Thoracic aorta (tissue), 2 donors: Measurements from ENCODE around the gene ACTA1. TPM values are rescaled to one million over a fixed set of nuclear protein-coding genes. Genes with fewer than 3 reads are reported as not detected.

Experiments used
- ATAC-seq: fragments of 150-250 bp; one replicate; pipeline ENCODE4 v1.8.0; 2017; ENCODE audit warnings: low read depth; ENCODE audit not compliant: insufficient number of reproducible peaks, low FRiP score
- DNase-seq: peaks from one replicate; pipeline ENCODE4 v3.0.0-alpha.2; 2020; ENCODE audit warnings: low spot score
- H3K27ac ChIP-seq, 2 donors: fragments of 200-600 bp; sonication (generic); 1 replicate in 1 of 2; 2 replicates in 1 of 2; pipeline ENCODE4 v1.5.1; 2016; ENCODE audit warnings: mild to moderate bottlenecking in 2 of 2, moderate library complexity in 2 of 2
- H3K27me3 ChIP-seq: fragments of 200-600 bp; sonication (generic); replicated peaks from 2 replicates; pipeline ENCODE4 v1.6.0; 2016; ENCODE audit warnings: mild to moderate bottlenecking; ENCODE audit not compliant: insufficient read depth
- H3K36me3 ChIP-seq: fragments of 200-600 bp; sonication (generic); one replicate; pipeline ENCODE4 v1.5.1; 2016
- H3K4me1 ChIP-seq, 2 donors: fragments of 200-600 bp; sonication (generic); 1 replicate in 1 of 2; 2 replicates in 1 of 2; pipeline versions ENCODE4 v1.5.1 to v1.6.0; 2016; ENCODE audit warnings: low read depth in 2 of 2, mild to moderate bottlenecking in 1 of 2; ENCODE audit not compliant: control insufficient read depth in 1 of 2
- H3K4me3 ChIP-seq: fragments of 200-600 bp; sonication (generic); 2 replicates; pipeline ENCODE4 v1.5.1; 2016; ENCODE audit warnings: mild to moderate bottlenecking
- H3K9me3 ChIP-seq: fragments of 200-600 bp; sonication (generic); 2 replicates; pipeline ENCODE4 v1.5.1; 2016
- total RNA-seq, 2 donors: library from RNA; depleted of rRNA; stranded (reverse); fragments of >200 nt; gene quantifications; one replicate each; pipeline versions ENCODE4 v1.1.0 to v1.2.3, GENCODE V29; 2016
- TF ChIP-seq, protein P1 (sequence below): fragments of 200-600 bp; sonication (generic); IDR thresholded peaks from one replicate; pipeline ENCODE4 v1.5.1; 2019; ENCODE audit warnings: antibody characterized with exemption

ACTA1 gene
- total RNA-seq, 2 donors from 2014 or later: 0.99 to 2.3 TPM

DNA sequence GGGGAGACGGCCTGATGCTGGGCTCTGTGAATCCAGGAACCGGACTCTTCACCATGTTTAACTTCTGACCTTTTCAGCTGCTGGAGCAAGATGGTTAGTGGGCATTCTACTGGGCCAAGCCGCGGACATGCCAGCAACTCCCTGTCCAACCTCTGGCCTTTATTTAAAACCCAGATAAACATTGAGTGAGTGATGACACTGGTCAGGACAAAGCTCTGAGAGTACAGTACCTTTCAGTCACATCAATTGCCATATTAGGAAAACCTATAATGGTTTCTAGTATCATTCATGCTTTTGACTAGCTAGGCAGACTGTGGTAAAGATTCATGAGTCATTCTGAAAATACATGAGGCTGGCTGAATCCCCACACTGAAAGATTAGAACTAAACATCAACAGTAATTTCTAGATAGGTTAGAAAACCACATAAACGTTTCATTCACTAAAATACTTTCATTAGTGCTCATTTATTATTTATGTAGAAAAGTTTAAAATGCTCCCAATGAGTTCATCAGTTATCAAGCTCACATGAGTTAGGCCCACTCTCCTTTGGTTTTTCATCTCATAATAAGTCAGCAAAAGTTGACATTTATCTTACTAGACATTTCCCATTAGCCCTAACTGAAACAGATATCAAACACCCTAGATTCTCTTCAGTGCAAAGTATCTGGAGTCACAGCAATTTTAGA, 7.1 kb upstream of the ACTA1 start:
- Histone ChIP-seq H3K36me3 (peaks cover 25% of the 10 kb centered on the region), H3K9me3 (no peaks in the 10 kb centered on the region), H3K4me3 (no peak overlapping the region), H3K27me3 (no peaks in the 10 kb centered on the region), H3K4me1 (no peaks in the 10 kb centered on the region), H3K27ac (no peak overlapping the region)
- TF ChIP-seq, protein P1, sequence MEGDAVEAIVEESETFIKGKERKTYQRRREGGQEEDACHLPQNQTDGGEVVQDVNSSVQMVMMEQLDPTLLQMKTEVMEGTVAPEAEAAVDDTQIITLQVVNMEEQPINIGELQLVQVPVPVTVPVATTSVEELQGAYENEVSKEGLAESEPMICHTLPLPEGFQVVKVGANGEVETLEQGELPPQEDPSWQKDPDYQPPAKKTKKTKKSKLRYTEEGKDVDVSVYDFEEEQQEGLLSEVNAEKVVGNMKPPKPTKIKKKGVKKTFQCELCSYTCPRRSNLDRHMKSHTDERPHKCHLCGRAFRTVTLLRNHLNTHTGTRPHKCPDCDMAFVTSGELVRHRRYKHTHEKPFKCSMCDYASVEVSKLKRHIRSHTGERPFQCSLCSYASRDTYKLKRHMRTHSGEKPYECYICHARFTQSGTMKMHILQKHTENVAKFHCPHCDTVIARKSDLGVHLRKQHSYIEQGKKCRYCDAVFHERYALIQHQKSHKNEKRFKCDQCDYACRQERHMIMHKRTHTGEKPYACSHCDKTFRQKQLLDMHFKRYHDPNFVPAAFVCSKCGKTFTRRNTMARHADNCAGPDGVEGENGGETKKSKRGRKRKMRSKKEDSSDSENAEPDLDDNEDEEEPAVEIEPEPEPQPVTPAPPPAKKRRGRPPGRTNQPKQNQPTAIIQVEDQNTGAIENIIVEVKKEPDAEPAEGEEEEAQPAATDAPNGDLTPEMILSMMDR: no peak
- DNase-seq (no peak), ATAC-seq (no peak)

DNA sequence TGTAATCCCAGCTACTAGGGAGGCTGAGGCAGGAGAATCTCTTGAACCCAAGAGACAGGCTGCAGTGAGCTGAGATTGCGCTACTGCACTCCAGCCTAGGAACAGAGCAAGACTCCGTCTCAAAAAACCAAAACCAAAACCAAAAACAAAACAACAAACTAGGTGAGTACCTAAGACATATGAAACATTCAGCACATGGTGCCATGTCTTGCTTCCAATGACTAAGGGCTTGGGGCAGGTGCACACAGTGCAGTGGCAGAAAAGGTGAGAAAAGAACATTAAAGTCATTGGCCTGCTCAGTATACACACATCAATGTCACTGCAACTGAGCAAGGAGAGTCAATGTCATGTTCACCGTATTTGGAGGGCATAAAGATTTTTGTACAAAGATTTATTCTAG, 4.1 kb upstream of the ACTA1 start:
- Histone ChIP-seq H3K4me1 (peaks cover 14 to 15% of the 10 kb centered on the region in 2 donors), H3K9me3 (no peaks in the 10 kb centered on the region), H3K4me3 (no peak overlapping the region), H3K36me3 (peaks cover 14% of the 10 kb centered on the region), H3K27ac (no peak overlapping the region), H3K27me3 (no peaks in the 10 kb centered on the region)
- ATAC-seq (no peak), DNase-seq (no peak)
- TF ChIP-seq, protein P1: no peak

DNA sequence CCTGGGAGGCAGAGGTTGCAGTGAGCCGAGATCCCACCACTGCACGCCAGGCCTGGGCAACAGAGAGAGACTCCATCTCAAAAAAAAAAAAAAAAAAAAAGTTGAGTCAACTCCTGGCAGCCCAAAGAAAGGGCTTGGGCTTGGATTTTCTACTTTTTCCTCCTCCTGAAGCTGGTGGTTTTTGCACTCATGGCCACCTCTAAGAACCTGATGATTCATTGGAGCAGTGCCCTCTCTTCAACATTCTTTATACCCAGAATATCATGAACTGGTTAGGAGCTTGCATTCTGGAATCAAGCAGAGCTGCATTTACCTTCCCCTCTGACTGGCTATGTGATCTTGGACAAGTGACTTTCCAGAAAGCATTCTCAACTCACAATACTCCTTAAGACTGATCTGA, 3.5 kb upstream of the ACTA1 start:
- ATAC-seq: no peak
- Histone ChIP-seq H3K36me3 (peaks cover 11% of the 10 kb centered on the region), H3K9me3 (no peaks in the 10 kb centered on the region), H3K4me3 (no peak overlapping the region), H3K4me1 (peaks cover 18 to 20% of the 10 kb centered on the region in 2 donors), H3K27ac (no peak overlapping the region), H3K27me3 (no peaks in the 10 kb centered on the region)
- no peak for DNase-seq
- TF ChIP-seq, protein P1: no peak

DNA sequence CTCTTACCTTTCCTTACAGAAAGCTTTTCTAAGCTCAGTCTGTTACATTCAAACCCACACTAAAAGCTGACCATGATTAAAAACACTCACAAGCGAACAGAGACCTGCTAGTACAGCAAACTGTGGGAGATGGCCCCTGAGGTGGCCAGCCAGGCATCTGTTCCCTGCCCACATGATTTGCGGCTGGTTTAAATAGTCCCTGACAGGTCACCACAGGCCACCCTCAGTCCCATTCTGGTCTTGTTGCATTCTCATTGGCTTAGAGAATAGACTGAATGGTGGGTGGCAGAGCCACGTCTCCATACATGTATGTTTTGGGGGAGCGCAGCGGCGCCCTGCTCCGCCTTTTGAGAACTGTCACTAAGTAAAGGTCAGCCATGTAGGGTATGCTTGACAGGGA, 2.3 kb upstream of the ACTA1 start:
- Histone ChIP-seq H3K4me3 (no peak overlapping the region), H3K27ac (no peak overlapping the region), H3K36me3 (peaks cover 11% of the 10 kb centered on the region), H3K27me3 (peaks cover 2% of the 10 kb centered on the region), H3K9me3 (no peaks in the 10 kb centered on the region), H3K4me1 (peaks cover 28 to 30% of the 10 kb centered on the region in 2 donors)
- no peak for DNase-seq
- ATAC-seq: no peak
- TF ChIP-seq, protein P1: no peak

DNA sequence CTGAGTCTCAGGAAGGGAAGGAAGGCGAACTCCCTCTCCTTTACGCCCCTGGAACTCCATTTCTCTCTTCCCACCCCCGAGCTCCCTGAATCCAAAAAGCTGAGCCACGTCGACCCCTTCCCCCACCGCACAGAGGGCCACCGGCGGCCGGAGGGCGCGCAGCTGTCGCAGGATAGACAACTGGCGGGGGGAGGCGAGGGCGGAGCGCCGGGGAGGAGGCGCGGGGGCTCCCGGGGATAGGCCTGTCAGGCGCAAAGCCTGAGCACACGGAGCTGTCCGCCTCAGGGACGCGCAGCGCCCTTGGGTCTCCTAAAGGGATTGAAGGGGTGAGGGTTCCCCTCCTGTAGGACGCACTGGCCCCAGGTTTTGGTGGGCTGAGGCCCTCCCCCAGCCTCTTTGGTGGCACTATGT, 752 bp upstream of the ACTA1 start:
- DNase-seq (no peak), ATAC-seq (no peak)
- Histone ChIP-seq H3K9me3 (no peaks in the 10 kb centered on the region), H3K27ac (no peak overlapping the region), H3K4me1 (peaks cover 32 to 37% of the 10 kb centered on the region in 2 donors), H3K36me3 (no peaks in the 10 kb centered on the region), H3K4me3 (peak overlapping the region; percentile 49), H3K27me3 (peaks cover 12% of the 10 kb centered on the region)
- TF ChIP-seq, protein P1: no peak
